Measurements from ENCODE around the gene A2M.
A peak's percentile ranks its signal among the peaks of the same experiment; 100 is the strongest.

Gene A2M

DNA sequence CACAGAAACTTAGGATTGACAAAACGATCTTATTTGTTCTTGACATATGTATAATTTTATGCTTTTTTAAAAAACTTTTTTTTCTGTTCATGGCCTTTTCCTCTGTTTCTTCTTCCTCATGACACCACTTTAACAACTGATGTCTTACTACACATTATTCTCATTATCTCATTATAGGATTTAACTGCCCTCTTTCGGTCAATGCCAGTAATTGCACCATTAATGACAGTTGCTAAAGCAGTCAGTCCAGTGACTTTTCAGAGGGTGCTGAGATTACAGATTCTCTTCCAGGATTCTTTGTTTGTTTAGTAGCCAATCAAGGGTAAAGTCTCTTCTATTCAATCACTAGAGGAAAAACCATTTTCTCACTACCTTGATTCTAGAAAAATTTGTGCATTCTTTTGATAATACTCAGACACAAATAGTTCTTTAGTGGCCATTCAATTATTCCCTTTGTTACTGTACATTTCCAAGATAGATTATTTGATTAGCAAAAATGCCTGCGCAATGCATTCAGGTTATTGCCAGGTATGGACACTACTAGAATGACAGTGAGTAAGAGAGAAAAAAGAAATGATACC lies 76.2 kb downstream of the A2M start:
- DNase-seq (ENCODE audit: low read depth in 2 of 2), result no peak

DNA sequence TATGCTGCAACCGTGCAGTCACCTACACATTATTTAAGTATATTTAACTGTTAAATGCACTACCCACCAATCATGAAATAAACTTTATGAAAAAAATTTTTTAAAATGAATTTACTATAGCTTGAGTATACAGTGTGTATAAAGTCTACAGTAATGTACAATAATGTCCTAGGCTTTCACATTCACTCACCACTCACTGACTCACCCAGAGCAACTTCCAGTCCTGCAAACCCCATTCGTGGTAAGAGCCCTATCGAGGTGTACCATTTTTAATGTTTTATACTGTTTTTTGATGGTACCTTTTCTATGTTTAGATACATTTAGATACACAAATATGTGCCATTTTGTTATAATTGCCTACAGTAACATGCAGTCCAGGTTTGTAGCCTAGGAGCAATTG lies 78.3 kb downstream of the A2M start:
- no peak for DNase-seq (ENCODE audit: low read depth in 2 of 2)

DNA sequence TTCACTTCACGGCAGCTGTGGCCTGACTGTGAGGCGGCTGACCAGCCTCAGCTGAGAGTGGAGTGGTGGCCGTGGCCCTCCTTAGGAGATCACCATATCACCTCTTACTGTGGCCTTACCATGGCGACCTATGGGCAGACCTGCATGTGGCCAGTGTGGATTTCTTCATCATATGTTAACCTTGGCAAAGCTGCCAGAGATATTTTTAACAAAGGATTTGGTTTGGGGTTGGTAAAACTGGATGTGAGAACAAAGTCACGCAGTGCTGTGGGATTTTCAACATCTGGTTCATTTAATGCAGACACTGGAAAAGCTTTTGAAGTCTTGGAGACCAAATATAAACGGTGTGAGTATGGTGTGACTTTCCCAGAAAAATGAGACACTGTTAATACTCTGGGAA lies 79.5 kb downstream of the A2M start:
- DNase-seq (ENCODE audit: low read depth in 2 of 2), result no peak

DNA sequence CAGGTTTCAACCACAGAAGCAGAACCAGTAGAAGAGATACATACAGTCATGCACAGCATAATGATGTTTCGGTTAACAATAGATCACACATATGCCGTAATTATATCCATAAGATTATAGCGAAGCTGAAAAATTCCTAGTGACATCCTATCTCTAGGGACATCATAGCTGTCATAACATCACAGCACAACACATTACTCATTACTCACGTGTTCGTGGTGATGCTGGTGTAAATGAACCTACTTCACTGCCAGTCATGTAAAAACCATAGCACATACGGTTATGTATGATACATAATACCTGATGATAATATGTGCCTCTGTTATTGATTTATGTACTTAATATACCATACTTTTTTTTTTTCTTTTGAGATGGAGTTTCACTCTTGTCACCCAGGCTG lies 81.6 kb downstream of the A2M start:
- no peak for DNase-seq (ENCODE audit: low read depth in 2 of 2)

DNA sequence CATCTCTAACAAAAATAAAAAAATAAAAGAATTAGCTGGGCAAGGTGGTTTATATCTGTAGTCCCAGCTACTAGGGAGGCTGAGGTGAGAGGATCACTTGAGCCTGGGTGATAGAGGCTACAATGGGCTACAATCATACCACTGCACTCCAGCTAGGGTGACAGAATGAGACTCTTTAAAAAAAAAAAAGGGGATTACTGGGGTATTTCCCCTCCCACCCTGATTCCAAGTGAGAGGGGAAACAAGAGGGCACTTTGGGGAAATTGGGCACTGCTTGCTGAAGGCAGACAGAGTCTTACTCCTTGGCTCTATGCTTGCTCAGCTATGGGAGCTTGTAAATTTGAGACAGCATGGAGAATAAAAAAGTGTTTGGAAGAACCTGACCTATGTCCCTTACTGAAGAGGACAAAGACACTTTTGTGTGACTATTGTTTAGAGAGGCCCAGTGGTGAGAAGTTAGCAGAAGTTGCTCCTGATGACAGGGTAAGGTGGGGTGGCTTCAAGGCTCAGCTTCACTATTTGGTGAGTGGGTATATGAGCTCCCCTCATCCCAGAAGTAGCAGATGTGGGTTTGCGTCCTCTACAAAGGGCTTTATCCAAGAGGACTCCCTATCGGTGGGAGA lies 82.3 kb downstream of the A2M start:
- DNase-seq (ENCODE audit: low read depth in 2 of 2), result no peak

DNA sequence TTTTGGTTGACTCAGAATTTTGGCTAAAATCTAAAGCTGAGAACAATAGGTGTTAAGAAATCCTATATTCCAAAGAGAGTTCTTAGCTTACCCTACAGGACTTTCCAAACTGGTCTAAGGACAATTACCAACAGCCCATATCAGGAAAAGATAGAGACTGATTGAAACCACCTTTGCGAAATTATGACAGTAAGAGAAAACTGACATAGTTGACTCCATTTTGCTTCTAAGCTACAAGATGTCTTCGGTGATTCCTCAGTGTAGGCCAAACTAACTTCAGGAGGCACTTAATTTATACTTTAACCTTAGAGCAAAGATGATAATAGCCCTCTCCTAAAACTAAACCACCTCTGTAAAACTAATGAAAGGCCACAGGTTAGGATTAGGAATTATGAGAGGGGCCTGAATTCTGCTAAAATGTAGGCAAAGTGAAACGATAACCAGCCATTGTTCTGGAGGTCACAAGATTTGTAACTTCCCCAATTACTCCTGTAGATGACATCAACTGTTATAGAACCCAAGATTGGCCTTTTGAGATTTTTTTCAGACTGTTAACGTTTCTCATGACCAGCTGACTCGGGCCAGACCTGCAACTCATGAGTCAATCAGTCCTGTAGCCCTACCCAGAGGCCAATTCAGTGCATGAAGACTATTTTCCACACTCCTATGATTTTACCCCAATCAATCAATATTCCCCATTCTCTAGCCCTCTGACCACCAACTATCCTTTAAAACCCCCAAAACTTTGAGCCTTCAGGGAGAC lies 83.3 kb downstream of the A2M start:
- no peak for DNase-seq (ENCODE audit: low read depth in 2 of 2)

DNA sequence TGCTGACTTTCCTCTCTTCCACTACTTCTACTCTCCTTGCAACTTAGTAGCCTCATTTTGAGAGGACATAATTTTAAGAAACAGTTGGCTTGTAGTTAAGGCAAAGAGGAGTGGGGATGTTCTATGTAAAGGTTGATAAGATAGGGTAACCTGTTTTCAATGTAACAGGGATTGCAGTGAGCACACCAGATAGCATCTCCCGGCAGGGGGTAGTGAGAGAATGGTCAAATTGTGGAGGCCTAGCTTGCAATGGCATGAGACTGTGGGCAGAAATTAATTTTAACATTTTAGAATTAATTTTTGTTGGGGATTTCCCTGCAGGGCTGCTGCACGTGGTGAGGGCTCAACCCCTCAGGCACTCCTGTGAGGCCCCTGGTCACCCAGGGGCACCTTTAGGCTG lies 84.9 kb downstream of the A2M start:
- no peak for DNase-seq (ENCODE audit: low read depth in 2 of 2)

DNA sequence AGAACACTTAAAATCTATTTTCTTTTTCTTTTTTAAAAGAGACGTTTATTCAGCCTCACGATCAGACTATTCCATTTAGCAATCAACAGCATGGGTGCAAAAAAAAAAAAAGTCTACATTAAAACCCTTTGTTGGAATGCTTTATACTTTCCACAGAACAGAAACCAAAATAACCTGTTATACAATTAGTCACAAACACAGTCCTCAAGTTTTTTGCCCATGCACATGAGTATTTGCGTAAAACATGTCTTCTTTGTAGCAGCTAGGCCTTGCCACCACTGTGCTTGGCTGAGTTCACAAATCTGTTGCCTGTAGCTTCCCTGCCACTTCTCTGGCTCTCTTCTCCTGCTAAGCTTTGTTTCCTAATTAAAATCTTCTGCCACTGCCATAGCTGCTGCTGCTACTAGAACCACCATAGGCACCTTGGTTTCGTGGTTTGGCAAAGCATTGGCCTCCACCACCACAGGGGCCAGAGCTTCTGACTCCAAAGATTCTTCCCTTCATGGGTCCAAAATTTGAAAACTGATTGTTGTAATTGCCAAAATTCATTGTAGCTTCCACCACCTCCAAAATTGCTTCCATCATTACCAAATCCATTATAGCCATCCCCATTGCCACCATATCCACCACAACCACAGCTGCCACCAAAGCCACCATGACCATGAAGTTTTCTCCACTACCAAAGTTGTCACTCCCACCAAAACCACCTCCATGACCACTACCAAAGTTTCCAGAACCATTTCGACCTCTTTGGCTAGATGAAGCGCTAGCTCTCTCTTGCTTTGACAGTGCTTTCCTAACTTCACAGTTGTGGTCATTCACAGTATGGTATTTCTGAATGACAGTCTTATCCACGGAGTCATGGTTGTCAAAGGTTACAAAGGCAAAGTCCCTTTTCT lies 88.3 kb downstream of the A2M start:
- DNase-seq (ENCODE audit: low read depth in 2 of 2), result peak in 1 of 2 experiments; percentile 45

DNA sequence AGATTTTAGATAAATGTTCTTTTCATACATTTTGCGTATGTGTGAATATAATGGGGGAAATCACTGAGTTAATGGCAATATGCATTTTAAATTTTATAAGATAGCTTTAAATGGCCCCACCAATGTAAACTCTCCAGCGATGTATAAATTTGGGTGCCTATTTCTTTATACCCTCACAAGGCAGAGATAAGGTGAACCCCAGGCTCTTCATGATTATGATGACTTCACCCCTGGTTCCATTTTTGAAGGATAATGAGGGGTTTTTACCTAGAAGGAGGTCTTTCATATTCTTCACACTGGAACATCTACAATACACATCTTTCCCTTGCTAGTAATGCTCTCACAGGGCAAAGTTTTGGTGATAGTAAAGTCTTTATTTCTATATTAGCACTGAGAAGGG lies 91.2 kb downstream of the A2M start:
- no peak for DNase-seq (ENCODE audit: low read depth in 2 of 2)

DNA sequence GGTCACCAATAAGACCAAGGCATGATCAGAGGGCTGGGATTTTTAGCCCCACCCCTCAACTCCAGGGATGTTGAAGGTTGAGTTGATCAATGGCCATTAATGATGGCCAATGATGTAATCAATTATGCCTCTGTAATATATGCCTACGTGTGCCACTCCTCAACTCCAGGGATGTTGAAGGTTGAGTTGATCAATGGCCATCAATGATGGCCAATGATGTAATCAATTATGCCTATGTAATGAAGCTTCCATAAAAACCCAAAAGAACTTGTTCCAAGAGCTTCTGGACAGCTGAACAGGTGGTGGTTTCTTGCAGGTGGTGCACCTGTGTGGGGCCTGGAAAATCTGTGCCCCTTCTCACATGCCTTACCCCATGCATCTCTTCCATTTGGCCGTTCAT lies 93.1 kb downstream of the A2M start:
- no peak for DNase-seq (ENCODE audit: low read depth in 2 of 2)

Measured in stimulated activated CD4-positive, alpha-beta T cell treated with anti-CD3 and anti-CD28 coated beads, Interleukin-12 subunit alpha, Interleukin-12 subunit beta, amount 100 ng/mL, for 24 hours (primary cell).